Neural progenitor cell (in vitro differentiated cells): ENCODE data around the gene CD4. TPM values are rescaled to one million over a fixed set of nuclear protein-coding genes. Genes with fewer than 3 reads are reported as not detected.
A peak's percentile ranks its signal among the peaks of the same experiment; 100 is the strongest.

Experiments used
- DNase-seq: peaks from one replicate; pipeline ENCODE4 v3.0.0-alpha.2; 2016; ENCODE audit warnings: low spot score
- H2AFZ ChIP-seq: fragments of 200-600 bp; sonication (generic); replicated peaks from 2 replicates; pipeline ENCODE4 v1.6.1; 2016; ENCODE audit warnings: antibody characterized with exemption
- H3F3A ChIP-seq: fragments of 200-600 bp; sonication (generic); 2 replicates; pipeline ENCODE4 v1.6.1; 2016; ENCODE audit warnings: antibody characterized with exemption, low read depth
- H3K27ac ChIP-seq: fragments of 200-600 bp; sonication (generic); 2 replicates; pipeline ENCODE4 v1.5.1; 2016; ENCODE audit warnings: mild to moderate bottlenecking
- H3K27me3 ChIP-seq: fragments of 200-600 bp; sonication (generic); 2 replicates; pipeline ENCODE4 v1.6.1; 2016; ENCODE audit warnings: mild to moderate bottlenecking, moderate library complexity
- H3K36me3 ChIP-seq: fragments of 200-600 bp; sonication (generic); 2 replicates; pipeline ENCODE4 v1.5.1; 2016
- H3K4me1 ChIP-seq: fragments of 200-600 bp; sonication (generic); 2 replicates; pipeline ENCODE4 v1.6.1; 2016; ENCODE audit warnings: mixed run types
- H3K4me2 ChIP-seq: fragments of 200-600 bp; sonication (generic); 2 replicates; pipeline ENCODE4 v1.6.1; 2016
- H3K4me3 ChIP-seq: fragments of 200-600 bp; sonication (generic); 2 replicates; pipeline ENCODE4 v1.5.1; 2016
- H3K79me2 ChIP-seq: fragments of 200-600 bp; sonication (generic); 2 replicates; pipeline ENCODE4 v1.6.1; 2016; ENCODE audit warnings: low read depth
- H3K9ac ChIP-seq: fragments of 200-600 bp; sonication (generic); 2 replicates; pipeline ENCODE4 v1.6.1; 2016
- H3K9me3 ChIP-seq: fragments of 200-600 bp; sonication (generic); 2 replicates; pipeline ENCODE4 v1.5.1; 2016; ENCODE audit warnings: low read depth
- H4K20me1 ChIP-seq: fragments of 200-600 bp; sonication (generic); 2 replicates; pipeline ENCODE4 v1.6.1; 2016; ENCODE audit warnings: low read depth
- H3K27ac Mint-ChIP-seq: 3 replicates; pipeline ENCODE4 v1.8.0; 2021; ENCODE audit warnings: mixed read lengths
- H3K27me3 Mint-ChIP-seq: 2 replicates; pipeline ENCODE4 v1.8.0; 2022; ENCODE audit warnings: low read depth, mild to moderate bottlenecking, inconsistent platforms, moderate library complexity, mixed read lengths; ENCODE audit not compliant: insufficient read depth
- H3K36me3 Mint-ChIP-seq: 3 replicates; pipeline ENCODE4 v1.8.0; 2021; ENCODE audit warnings: mixed read lengths
- H3K4me1 Mint-ChIP-seq: 3 replicates; pipeline ENCODE4 v1.8.0; 2021; ENCODE audit warnings: mixed read lengths
- H3K4me3 Mint-ChIP-seq: 3 replicates; pipeline ENCODE4 v1.8.0; 2021; ENCODE audit warnings: mild to moderate bottlenecking, moderate library complexity, mixed read lengths
- H3K9me3 Mint-ChIP-seq: 3 replicates; pipeline ENCODE4 v1.8.0; 2020; ENCODE audit warnings: mixed read lengths
- CTCF ChIP-seq: fragments of 200-600 bp; sonication (generic); IDR thresholded peaks from 2 replicates; pipeline ENCODE4 v1.5.1; 2017; ENCODE audit warnings: antibody characterized with exemption, mild to moderate bottlenecking
- EZH2 ChIP-seq: fragments of 200-600 bp; sonication (generic); IDR thresholded peaks from 2 replicates; pipeline ENCODE4 v1.6.1; 2017; ENCODE audit warnings: antibody characterized with exemption, mild to moderate bottlenecking, moderate library complexity
- EZH2phosphoT487 ChIP-seq: fragments of 200-600 bp; sonication (generic); IDR thresholded peaks from 2 replicates; pipeline ENCODE4 v1.6.1; 2017; ENCODE audit warnings: antibody characterized with exemption
- total RNA-seq: library from RNA; depleted of rRNA; stranded (reverse); fragments of >200 nt; gene quantifications from 2 replicates; pipeline ENCODE4 v1.2.3, GENCODE V29; 2015; ENCODE audit warnings: low replicate concordance

Gene CD4
- total RNA-seq, 1 donor from 2014 or later, result 2.5 TPM

- H4K20me1 ChIP-seq, result peaks cover 41% of the 10 kb centered on the region
- H3K4me1 Mint-ChIP-seq, result peaks cover 56% of the 10 kb centered on the region
- H3K27ac Mint-ChIP-seq, result peak overlapping the region; percentile 33
- H3F3A ChIP-seq, result peaks cover 60% of the 10 kb centered on the region
- no peak overlapping the region for H2AFZ ChIP-seq
- TF ChIP-seq CTCF (no peak), EZH2 (no peak), EZH2phosphoT487 (no peak)
- no peak overlapping the region for H3K27ac ChIP-seq
- H3K36me3 Mint-ChIP-seq, result peaks cover 40% of the 10 kb centered on the region
- no peak overlapping the region for H3K9ac ChIP-seq
- no peaks in the 10 kb centered on the region for H3K9me3 Mint-ChIP-seq
- no peak for DNase-seq
- H3K4me3 Mint-ChIP-seq, result peak overlapping the region; percentile 63
- no peak overlapping the region for H3K4me2 ChIP-seq
- no peak overlapping the region for H3K4me3 ChIP-seq
- peaks cover 32% of the 10 kb centered on the region for H3K27me3 Mint-ChIP-seq
- no peaks in the 10 kb centered on the region for H3K9me3 ChIP-seq
- peaks cover 18% of the 10 kb centered on the region for H3K27me3 ChIP-seq
- H3K4me1 ChIP-seq, result peaks cover 62% of the 10 kb centered on the region
- peaks cover 5% of the 10 kb centered on the region for H3K36me3 ChIP-seq
- H3K79me2 ChIP-seq, result peaks cover 15% of the 10 kb centered on the region
Observed at GRCh38 chr12:6774499-6775062, 14.7 kb upstream of the CD4 start.

GRCh38 chr12:6775185-6776174 is 13.8 kb upstream of the CD4 start:
- peaks cover 62% of the 10 kb centered on the region for H3K4me1 ChIP-seq
- Mint-ChIP-seq H3K27me3 (peaks cover 32% of the 10 kb centered on the region), H3K27ac (peak overlapping the region; percentile 33), H3K36me3 (peaks cover 36% of the 10 kb centered on the region), H3K9me3 (no peaks in the 10 kb centered on the region), H3K4me3 (peak overlapping the region; percentile 33), H3K4me1 (peaks cover 56% of the 10 kb centered on the region)
- H3K27ac ChIP-seq, result no peak overlapping the region
- no peak for DNase-seq
- H4K20me1 ChIP-seq, result peaks cover 32% of the 10 kb centered on the region
- no peak overlapping the region for H2AFZ ChIP-seq
- H3K4me2 ChIP-seq, result no peak overlapping the region
- H3K9me3 ChIP-seq, result no peaks in the 10 kb centered on the region
- H3K27me3 ChIP-seq, result peaks cover 18% of the 10 kb centered on the region
- TF ChIP-seq CTCF, result no peak
- no peak for TF ChIP-seq EZH2phosphoT487
- no peak for TF ChIP-seq EZH2
- H3K79me2 ChIP-seq, result peaks cover 6% of the 10 kb centered on the region
- peaks cover 5% of the 10 kb centered on the region for H3K36me3 ChIP-seq
- H3K9ac ChIP-seq, result no peak overlapping the region
- H3K4me3 ChIP-seq, result no peak overlapping the region
- H3F3A ChIP-seq, result peaks cover 57% of the 10 kb centered on the region

GRCh38 chr12:6777386-6777785 is 11.9 kb upstream of the CD4 start:
- no peaks in the 10 kb centered on the region for H3K9me3 ChIP-seq
- no peak overlapping the region for H3K27ac ChIP-seq
- Mint-ChIP-seq H3K27me3 (peaks cover 29% of the 10 kb centered on the region), H3K9me3 (no peaks in the 10 kb centered on the region), H3K27ac (no peak overlapping the region), H3K4me1 (peaks cover 47% of the 10 kb centered on the region), H3K36me3 (peaks cover 25% of the 10 kb centered on the region), H3K4me3 (no peak overlapping the region)
- H3K27me3 ChIP-seq, result peaks cover 18% of the 10 kb centered on the region
- H3K79me2 ChIP-seq, result no peaks in the 10 kb centered on the region
- H3K4me1 ChIP-seq, result peaks cover 48% of the 10 kb centered on the region
- H2AFZ ChIP-seq, result no peak overlapping the region
- no peak for DNase-seq
- no peak overlapping the region for H3K9ac ChIP-seq
- H3K4me2 ChIP-seq, result no peak overlapping the region
- H3K36me3 ChIP-seq, result no peaks in the 10 kb centered on the region
- H4K20me1 ChIP-seq, result peaks cover 13% of the 10 kb centered on the region
- H3F3A ChIP-seq, result peaks cover 43% of the 10 kb centered on the region
- TF ChIP-seq CTCF (no peak), EZH2phosphoT487 (no peak), EZH2 (no peak)
- no peak overlapping the region for H3K4me3 ChIP-seq
